GM12874 (cell line): Measurements from ENCODE around the gene TNFAIP6.

ENCODE experiments used
- TF ChIP-seq, protein P1 (sequence below): IDR thresholded peaks from 2 replicates; pipeline ENCODE4 v1.5.1; 2011; ENCODE audit warnings: low read depth, mild to moderate bottlenecking, control low read depth, low read length, moderate library complexity; ENCODE audit not compliant: insufficient read depth

Gene TNFAIP6, protein sequence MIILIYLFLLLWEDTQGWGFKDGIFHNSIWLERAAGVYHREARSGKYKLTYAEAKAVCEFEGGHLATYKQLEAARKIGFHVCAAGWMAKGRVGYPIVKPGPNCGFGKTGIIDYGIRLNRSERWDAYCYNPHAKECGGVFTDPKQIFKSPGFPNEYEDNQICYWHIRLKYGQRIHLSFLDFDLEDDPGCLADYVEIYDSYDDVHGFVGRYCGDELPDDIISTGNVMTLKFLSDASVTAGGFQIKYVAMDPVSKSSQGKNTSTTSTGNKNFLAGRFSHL

DNA sequence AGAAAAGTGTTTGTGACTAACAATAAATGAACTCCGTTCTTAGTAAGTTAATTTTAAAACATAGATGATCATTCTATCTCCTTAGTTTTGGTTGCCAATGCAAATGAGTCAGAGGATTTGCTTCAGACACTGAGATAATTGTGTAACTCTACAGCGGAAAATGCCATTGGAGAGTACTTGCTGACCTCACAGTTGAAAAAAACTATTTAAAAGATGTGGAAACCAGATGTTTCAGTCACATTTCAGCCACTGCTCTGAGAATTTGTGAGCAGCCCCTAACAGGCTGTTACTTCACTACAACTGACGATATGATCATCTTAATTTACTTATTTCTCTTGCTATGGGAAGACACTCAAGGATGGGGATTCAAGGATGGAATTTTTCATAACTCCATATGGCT, at the start of gene TNFAIP6:
Gene TNFAIP6, plus strand, starts transcription at position 234 of the 400 bp plus-strand sequence. Its CDS starts 75 bp downstream, at position 309.
- TF ChIP-seq, protein P1, sequence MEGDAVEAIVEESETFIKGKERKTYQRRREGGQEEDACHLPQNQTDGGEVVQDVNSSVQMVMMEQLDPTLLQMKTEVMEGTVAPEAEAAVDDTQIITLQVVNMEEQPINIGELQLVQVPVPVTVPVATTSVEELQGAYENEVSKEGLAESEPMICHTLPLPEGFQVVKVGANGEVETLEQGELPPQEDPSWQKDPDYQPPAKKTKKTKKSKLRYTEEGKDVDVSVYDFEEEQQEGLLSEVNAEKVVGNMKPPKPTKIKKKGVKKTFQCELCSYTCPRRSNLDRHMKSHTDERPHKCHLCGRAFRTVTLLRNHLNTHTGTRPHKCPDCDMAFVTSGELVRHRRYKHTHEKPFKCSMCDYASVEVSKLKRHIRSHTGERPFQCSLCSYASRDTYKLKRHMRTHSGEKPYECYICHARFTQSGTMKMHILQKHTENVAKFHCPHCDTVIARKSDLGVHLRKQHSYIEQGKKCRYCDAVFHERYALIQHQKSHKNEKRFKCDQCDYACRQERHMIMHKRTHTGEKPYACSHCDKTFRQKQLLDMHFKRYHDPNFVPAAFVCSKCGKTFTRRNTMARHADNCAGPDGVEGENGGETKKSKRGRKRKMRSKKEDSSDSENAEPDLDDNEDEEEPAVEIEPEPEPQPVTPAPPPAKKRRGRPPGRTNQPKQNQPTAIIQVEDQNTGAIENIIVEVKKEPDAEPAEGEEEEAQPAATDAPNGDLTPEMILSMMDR, result no peak

DNA sequence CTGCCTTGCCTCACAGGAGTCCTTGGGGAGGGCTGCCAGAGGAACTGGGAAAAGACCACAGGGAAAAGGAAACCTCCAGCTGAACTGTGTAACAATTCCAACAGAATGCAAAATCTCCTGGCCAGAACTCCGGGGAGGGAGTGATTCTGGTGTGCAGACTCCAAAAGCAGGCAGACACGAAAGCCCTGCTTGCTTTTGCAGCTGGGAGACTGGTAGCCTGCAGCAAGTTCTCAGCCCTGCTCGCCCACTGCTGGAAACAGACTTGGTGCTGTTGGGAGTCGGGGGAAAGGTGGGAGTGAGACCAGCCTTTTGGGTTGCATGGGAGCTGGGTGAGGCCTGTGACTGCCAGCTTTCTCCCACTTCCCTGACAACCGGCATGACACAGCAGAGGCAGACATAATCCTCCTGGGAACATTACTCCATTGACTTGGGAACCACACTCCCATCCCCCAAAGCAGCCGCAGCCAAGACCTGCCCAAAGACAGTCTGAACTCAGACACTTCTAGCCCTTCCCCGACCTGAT, 42.0 kb upstream of the TNFAIP6 start:
- TF ChIP-seq, protein P1, result no peak

DNA sequence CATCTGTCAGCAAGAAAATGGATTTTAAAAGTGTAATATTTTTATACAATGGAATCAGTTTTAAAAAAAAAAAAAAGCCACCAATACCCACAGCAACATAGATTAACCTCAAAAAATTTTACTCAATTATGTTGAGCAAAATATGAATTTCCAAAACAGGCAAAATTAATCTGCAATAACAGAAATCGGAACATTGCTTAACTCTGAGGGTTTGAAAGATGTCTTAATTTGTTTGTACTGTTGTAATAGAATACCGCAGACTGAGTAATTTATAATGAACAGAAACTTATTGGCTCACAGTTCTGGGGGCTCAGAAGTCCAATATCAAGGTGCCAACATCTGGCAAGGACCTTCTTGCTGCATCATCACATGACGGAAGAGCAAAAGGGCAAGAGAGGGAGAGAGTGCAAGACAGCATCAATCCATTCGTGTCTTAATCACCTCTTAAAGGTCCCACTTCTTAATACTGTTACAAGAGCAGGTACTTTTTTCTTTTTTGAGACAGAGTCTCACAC, 31.8 kb upstream of the TNFAIP6 start:
- TF ChIP-seq, protein P1, result no peak

DNA sequence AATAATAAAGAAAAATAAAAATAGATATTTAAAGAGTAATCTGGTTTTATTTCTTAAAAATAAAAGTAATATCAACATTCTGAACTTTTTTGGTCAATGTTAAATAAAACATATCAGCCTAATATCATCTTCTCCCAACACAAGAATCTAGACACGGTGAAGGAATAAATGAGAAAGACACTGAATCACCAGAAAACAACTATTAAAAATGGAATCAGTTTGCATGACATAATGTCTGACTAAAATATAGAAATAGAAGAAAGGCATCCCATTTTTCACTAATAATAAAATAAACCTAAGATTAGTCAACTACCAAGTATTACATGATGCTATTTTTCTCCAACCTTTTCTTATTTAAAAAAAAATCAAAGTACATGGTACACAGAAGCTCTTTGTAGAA, 30.8 kb upstream of the TNFAIP6 start:
- TF ChIP-seq, protein P1, result no peak

DNA sequence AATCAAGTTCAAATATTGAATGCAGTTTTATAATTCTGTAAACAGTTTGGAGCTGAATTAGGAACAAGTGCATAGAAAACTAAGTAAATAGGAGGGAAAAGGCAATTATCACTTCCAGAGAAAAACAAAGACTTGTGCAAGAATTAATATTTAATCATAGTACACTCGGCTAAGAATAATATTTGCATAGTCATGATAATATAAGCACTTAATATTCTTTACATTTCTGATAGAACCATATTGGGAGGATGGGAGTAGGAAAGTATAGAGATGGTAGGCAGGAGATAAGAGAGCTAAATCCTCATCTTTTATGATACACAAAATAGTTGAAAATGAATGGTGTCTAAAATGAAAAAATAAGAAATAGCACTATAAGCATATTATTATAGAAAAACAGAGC, 27.4 kb upstream of the TNFAIP6 start:
- TF ChIP-seq, protein P1, result no peak

DNA sequence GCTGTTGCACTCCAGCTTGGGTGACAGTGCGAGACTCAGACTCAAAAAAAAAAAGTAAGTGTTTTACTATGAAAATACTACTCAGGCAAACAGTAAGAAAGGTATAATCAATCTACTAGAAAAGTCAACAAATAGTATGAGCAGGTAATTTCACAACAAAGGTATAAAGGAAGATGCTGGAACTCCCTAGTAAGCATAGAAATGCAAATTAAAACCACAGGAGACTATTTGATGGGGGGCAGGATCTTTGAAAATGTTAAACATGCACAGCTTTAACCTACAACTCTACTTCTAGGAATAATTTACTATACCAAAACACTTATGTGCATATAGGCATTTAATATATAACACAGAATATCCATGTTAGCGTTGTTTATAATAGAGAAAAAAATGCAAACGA, 24.3 kb upstream of the TNFAIP6 start:
- TF ChIP-seq, protein P1, result no peak

DNA sequence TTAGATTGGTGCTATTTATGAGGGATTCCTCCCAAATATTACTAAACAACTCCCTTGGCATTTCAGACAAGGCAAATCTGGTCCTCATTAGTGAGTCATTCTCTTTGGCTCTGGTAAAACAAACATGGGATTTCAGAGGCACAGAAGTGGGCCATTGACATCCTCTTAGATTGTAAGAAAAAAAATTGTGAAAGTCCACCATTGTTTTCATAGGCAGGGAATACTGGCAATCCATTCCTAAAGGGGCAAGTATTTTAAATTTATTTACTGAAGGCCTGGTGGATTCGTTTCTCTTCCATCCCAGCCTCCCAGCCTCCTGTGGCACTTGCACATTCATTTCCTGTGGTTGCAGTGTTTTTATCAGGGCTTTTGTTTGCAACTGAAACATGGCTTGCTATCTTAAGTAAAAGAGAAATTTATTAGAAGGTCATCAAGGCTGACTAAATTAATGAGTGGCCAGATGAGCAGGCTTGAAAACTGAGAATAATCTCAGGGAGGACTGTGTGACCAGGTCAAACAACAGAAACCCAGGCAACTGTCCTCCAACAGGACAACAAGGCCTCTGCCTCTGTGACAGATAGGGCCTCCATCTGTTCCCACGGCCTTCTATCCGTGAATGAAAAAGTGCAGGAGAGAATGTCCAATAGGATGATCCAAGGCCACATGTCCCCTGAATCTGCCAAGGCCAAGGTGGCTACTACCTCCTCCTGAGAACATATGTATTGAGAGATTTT, 23.1 kb upstream of the TNFAIP6 start:
- TF ChIP-seq, protein P1, result no peak
